HEK293T (cell line): ENCODE results near the gene UQCRC1.

Experiments used
- CTCF ChIA-PET: fragments of 350-600 bp; formaldehyde crosslinking; extraction: SDS; loops from one replicate; lab custom pipeline; 2021; ENCODE audit warnings: antibody characterized with exemption, inconsistent platforms; lab: Yijun Ruan, JAX
- POLR2A ChIA-PET: fragments of 350-600 bp; formaldehyde crosslinking; extraction: SDS; loops from one replicate; lab custom pipeline; 2020; ENCODE audit warnings: antibody characterized with exemption, inconsistent platforms; lab: Yijun Ruan, JAX
- DNase-seq: peaks from one replicate; pipeline ENCODE4 v3.0.0; 2012; ENCODE audit warnings: mixed read lengths; ENCODE audit errors: extremely low spot score
- ARNT ChIP-seq: fragments of 450-650 bp; IDR thresholded peaks from 2 replicates; pipeline ENCODE4 v1.6.1; 2017; ENCODE audit warnings: mild to moderate bottlenecking
- BHLHE40 ChIP-seq: fragments of 450-650 bp; IDR thresholded peaks from 2 replicates; pipeline ENCODE4 v1.6.1; 2016; ENCODE audit warnings: mild to moderate bottlenecking, moderate library complexity, borderline replicate concordance
- CTBP1 ChIP-seq: fragments of 450-650 bp; IDR thresholded peaks from 2 replicates; pipeline ENCODE4 v1.6.1; 2016; ENCODE audit warnings: borderline replicate concordance
- ELF4 ChIP-seq: fragments of 450-650 bp; IDR thresholded peaks from 2 replicates; pipeline ENCODE4 v1.6.1; 2017; ENCODE audit warnings: antibody characterized with exemption
- FOXA1 ChIP-seq: fragments of 450-650 bp; IDR thresholded peaks from 2 replicates; pipeline ENCODE4 v1.6.1; 2016; ENCODE audit warnings: mild to moderate bottlenecking
- FOXK2 ChIP-seq: fragments of 450-650 bp; IDR thresholded peaks from 2 replicates; pipeline ENCODE4 v1.6.1; 2016; ENCODE audit warnings: mild to moderate bottlenecking
- FOXM1 ChIP-seq: fragments of 450-650 bp; IDR thresholded peaks from 2 replicates; pipeline ENCODE4 v1.6.1; 2017; ENCODE audit warnings: mild to moderate bottlenecking, borderline replicate concordance
- HDGF ChIP-seq: fragments of 450-650 bp; IDR thresholded peaks from 2 replicates; pipeline ENCODE4 v1.6.1; 2017; ENCODE audit warnings: antibody characterized with exemption, borderline replicate concordance
- L3MBTL2 ChIP-seq: fragments of 450-650 bp; conservative IDR thresholded peaks from 2 replicates; pipeline ENCODE4 v1.6.1; 2016; ENCODE audit warnings: mild to moderate bottlenecking
- LEF1 ChIP-seq: fragments of 450-650 bp; IDR thresholded peaks from 2 replicates; pipeline ENCODE4 v1.6.1; 2017; ENCODE audit warnings: mild to moderate bottlenecking, borderline replicate concordance
- NFRKB ChIP-seq: fragments of 450-650 bp; IDR thresholded peaks from 2 replicates; pipeline ENCODE4 v1.6.1; 2016; ENCODE audit warnings: mild to moderate bottlenecking, moderate library complexity
- SP1 ChIP-seq: fragments of 450-650 bp; IDR thresholded peaks from 2 replicates; pipeline ENCODE4 v1.6.1; 2017
- SUZ12 ChIP-seq: fragments of 450-650 bp; IDR thresholded peaks from 2 replicates; pipeline ENCODE4 v1.6.1; 2016; ENCODE audit warnings: mild to moderate bottlenecking
- TARDBP ChIP-seq: fragments of 450-650 bp; IDR thresholded peaks from 2 replicates; pipeline ENCODE4 v1.6.1; 2016
- ZNF384 ChIP-seq: fragments of 450-650 bp; IDR thresholded peaks from 2 replicates; pipeline ENCODE4 v1.6.1; 2016
- TF ChIP-seq, protein P1 (sequence below): fragments of 450-650 bp; IDR thresholded peaks from 2 replicates; pipeline ENCODE4 v1.6.1; 2016

Gene UQCRC1

DNA sequence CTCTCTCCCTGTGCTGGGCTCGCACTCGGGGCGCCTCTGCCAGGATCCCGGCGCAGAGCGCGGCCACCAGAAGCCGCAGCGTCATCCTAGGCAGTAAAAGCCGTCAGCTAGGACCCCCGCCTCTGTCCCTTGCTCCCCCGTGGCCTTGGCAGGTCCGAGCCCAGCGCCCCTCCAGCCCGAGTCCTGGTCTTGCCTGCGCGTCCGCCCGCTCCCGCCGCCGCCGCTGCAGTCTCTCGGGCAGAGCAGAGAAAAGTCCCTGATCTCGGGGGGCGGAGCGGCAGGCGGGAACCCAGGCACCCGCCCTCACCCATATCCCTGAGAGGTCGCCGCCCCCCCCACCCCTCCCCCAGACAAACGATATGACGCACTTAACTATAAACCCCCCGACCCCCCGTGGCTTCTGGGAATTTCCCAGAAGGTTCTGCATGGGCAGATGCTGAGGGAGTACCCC, 14.3 kb downstream of the UQCRC1 start, which contains the start of gene COL7A1:
COL7A1 (minus strand) TSS at position 255 of the 451 bp plus-strand sequence; CDS start at position 85, 170 bp downstream.
- no peak for DNase-seq
- no peak for TF ChIP-seq FOXM1
- no peak for TF ChIP-seq SP1
- TF ChIP-seq SUZ12 = no peak
- TF ChIP-seq ELF4 = no peak
- TF ChIP-seq, protein P1, sequence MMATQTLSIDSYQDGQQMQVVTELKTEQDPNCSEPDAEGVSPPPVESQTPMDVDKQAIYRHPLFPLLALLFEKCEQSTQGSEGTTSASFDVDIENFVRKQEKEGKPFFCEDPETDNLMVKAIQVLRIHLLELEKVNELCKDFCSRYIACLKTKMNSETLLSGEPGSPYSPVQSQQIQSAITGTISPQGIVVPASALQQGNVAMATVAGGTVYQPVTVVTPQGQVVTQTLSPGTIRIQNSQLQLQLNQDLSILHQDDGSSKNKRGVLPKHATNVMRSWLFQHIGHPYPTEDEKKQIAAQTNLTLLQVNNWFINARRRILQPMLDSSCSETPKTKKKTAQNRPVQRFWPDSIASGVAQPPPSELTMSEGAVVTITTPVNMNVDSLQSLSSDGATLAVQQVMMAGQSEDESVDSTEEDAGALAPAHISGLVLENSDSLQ = no peak
- POLR2A ChIA-PET = no interaction called here
- CTCF ChIA-PET = interaction anchor here (0.6 kb wide), 1 partner anchor 163 kb away, joined by 3 read pairs; no protein-coding TSS in a partner anchor

DNA sequence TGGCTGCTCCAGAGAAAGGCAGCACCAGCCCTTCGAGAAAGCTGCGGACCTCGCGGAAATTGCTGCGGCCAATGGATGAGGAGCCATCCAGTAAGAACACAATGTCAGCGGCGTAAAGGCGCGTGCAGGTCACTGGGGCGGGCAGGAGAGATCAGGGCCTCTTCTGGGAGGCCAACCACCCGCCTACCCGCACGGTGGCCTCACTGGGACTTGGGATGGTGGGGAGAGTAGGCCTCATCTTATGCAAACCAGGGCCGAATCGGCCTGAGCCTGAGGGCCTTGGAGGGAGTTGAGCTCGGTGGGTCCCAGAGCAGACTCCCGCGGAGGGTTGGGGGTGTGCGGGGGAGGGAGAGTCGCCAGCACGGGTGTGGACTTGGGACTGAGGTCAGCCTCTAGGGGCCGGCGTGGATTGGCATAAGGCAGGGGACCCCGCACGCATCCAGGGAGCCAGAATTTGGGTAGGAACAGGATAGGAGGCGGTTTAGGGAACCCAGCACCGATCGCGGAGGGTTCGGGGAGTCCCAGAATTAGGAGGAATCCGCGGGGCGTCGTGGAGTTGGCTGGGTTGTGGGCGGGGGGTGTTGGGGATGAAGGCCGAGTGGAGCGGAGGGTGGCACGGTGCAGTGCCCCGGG, 14.9 kb downstream of the UQCRC1 start:
- no peak for TF ChIP-seq FOXA1
- no peak for TF ChIP-seq ZNF384
- no peak for TF ChIP-seq SUZ12
- no peak for TF ChIP-seq LEF1
- no peak for TF ChIP-seq NFRKB
- no peak for TF ChIP-seq SP1
- TF ChIP-seq L3MBTL2 = no peak
- no peak for TF ChIP-seq BHLHE40
- TF ChIP-seq HDGF = no peak
- TF ChIP-seq ELF4 = no peak
- no peak for TF ChIP-seq ARNT
- TF ChIP-seq CTBP1 = no peak
- TF ChIP-seq, protein P1 = no peak
- no peak for TF ChIP-seq FOXM1
- no peak for TF ChIP-seq FOXK2
- TF ChIP-seq TARDBP = no peak
- DNase-seq = no peak
- ChIA-PET CTCF (interaction anchor here (0.6 kb wide), 1 partner anchor 164 kb away, joined by 3 read pairs; no protein-coding TSS in a partner anchor), POLR2A (no interaction called here)

DNA sequence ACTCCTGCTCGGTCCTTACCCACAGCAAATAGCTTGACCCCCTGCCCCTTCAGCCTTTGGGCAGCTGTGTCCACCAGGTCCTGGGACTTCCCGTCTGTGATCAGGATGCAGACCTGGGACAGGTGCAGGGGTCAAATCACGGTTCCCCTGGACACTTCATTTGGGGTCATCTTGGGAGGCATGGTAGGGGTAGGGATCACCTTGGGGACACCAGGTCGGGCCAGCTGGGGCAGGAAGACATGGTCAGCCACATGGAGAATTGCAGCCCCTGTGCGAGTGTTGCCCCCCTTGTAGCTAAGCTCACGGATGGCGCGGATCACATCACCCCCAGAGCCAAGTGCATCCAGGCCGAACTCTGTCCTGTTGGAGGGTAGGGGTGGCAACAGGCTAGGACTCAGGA, 16.1 kb downstream of the UQCRC1 start:
- no peak for DNase-seq
- ChIA-PET POLR2A (interaction anchor here (0.7 kb wide), 1 partner anchor 16 kb away, joined by 3 read pairs; the partner anchor contains the start of gene UQCRC1), CTCF (no interaction called here)
- no peak for TF ChIP-seq LEF1
- no peak for TF ChIP-seq SUZ12
- no peak for TF ChIP-seq TARDBP
- TF ChIP-seq CTBP1 = no peak
- TF ChIP-seq ZNF384 = no peak
- TF ChIP-seq SP1 = no peak
- TF ChIP-seq ELF4 = no peak
- no peak for TF ChIP-seq ARNT
- TF ChIP-seq HDGF = no peak
- TF ChIP-seq FOXM1 = no peak
- TF ChIP-seq FOXA1 = no peak
- no peak for TF ChIP-seq BHLHE40
- TF ChIP-seq NFRKB = no peak
- TF ChIP-seq, protein P1 = no peak
- TF ChIP-seq L3MBTL2 = no peak

DNA sequence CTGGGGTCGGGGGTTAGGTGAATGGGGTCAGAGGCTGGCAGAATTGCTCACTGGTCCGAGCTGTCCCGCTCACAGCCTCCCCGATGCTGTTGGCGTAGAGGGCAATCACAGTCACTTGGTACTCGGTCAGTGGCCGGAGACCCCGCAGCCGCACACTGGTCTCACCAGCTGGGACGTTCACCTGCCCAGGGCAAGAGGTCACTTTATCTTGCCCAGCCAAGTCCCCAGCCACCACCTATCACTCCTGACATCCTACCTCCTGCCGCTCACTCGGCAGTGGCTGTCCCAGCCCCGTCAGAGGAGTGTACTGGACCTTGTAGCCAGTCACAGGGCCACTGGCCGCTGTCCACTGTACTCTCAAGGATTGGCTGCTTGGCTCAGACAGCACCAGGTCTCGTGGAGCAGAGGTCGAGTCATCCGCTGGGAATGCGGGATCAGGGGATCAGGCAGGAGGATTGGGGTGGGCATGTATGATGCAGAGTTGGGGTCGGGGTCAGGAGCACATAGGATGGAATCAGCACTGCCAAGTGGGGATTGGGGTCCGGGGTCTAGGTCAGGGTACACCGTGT, 16.8 kb downstream of the UQCRC1 start:
- no peak for DNase-seq
- no peak for TF ChIP-seq BHLHE40
- TF ChIP-seq TARDBP = no peak
- TF ChIP-seq FOXK2 = no peak
- TF ChIP-seq FOXM1 = no peak
- TF ChIP-seq HDGF = no peak
- no peak for TF ChIP-seq NFRKB
- TF ChIP-seq ELF4 = no peak
- POLR2A ChIA-PET = no interaction called here
- CTCF ChIA-PET = no interaction called here

GRCh38 chr3:48591886-48592518, 17.4 kb downstream of the UQCRC1 start:
- TF ChIP-seq L3MBTL2 = no peak
- TF ChIP-seq FOXK2 = no peak
- no peak for TF ChIP-seq HDGF
- no peak for TF ChIP-seq BHLHE40
- TF ChIP-seq LEF1 = no peak
- TF ChIP-seq FOXA1 = no peak
- no peak for TF ChIP-seq SUZ12
- ChIA-PET POLR2A (no interaction called here), CTCF (no interaction called here)
- DNase-seq = no peak

DNA sequence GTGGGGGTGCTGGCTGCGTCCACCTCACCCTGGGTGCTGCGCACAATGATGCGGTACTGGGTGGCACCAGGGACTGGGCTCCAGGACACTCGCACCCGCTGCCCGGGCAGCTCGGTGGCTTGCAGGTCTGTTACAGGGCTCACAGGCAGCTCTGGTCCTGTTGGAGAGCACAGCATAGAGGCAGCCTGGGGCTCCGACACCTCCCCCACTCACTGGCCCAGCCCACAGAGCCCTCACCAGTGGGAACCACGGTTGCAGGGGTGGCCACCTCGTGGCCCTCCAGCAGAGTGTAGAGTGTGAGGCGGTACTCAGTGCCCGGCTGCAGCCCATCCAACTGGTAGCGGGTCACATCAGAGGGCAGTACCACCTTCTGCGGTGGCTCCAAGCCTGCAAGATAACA, 18.0 kb downstream of the UQCRC1 start:
- no peak for DNase-seq
- TF ChIP-seq ARNT = no peak
- no peak for TF ChIP-seq LEF1
- no peak for TF ChIP-seq HDGF
- TF ChIP-seq, protein P1 = no peak
- no peak for TF ChIP-seq ZNF384
- no peak for TF ChIP-seq FOXK2
- no peak for TF ChIP-seq NFRKB
- TF ChIP-seq FOXA1 = no peak
- no peak for TF ChIP-seq L3MBTL2
- no peak for TF ChIP-seq SP1
- no peak for TF ChIP-seq CTBP1
- TF ChIP-seq ELF4 = no peak
- TF ChIP-seq FOXM1 = no peak
- no peak for TF ChIP-seq TARDBP
- TF ChIP-seq SUZ12 = no peak
- no peak for TF ChIP-seq BHLHE40
- CTCF ChIA-PET = no interaction called here
- POLR2A ChIA-PET = no interaction called here
